Activated T-helper 17 cell treated with anti-CD3 and anti-CD28 coated beads, Interleukin-2, amount 50 U/mL, for 72 hours (primary cell): Measurements from ENCODE around the gene IQCH. TPM values are rescaled to one million over a fixed set of nuclear protein-coding genes. Genes with fewer than 3 reads are reported as not detected.
"Not testable (repeated sequence)": the region's sequence is repeated elsewhere in the genome, so short reads cannot be mapped to it uniquely, and the experiment has no call there.

Source experiments
- ATAC-seq: fragments of 150-1000 bp; cut with Tn5 transposase; replicated peaks from 2 replicates; pipeline ENCODE4 v1.10.0; 2021; ENCODE audit warnings: mild to moderate bottlenecking, moderate library complexity
- H3K27ac Mint-ChIP-seq: one replicate; pipeline ENCODE4 v1.8.0; 2022; ENCODE audit warnings: mixed read lengths
- H3K27me3 Mint-ChIP-seq: one replicate; pipeline ENCODE4 v1.8.0; 2022; ENCODE audit warnings: mixed read lengths
- H3K36me3 Mint-ChIP-seq: one replicate; pipeline ENCODE4 v1.8.0; 2022; ENCODE audit warnings: low read depth, mild to moderate bottlenecking, mixed read lengths
- H3K4me1 Mint-ChIP-seq: one replicate; pipeline ENCODE4 v1.8.0; 2022; ENCODE audit warnings: mixed read lengths
- H3K4me3 Mint-ChIP-seq: one replicate; pipeline ENCODE4 v1.8.0; 2022; ENCODE audit warnings: mild to moderate bottlenecking, mixed read lengths
- H3K9me3 Mint-ChIP-seq: one replicate; pipeline ENCODE4 v1.8.0; 2022; ENCODE audit warnings: mixed read lengths
- total RNA-seq, 2 donors: library from RNA; stranded (reverse); gene quantifications; one replicate each; pipeline ENCODE4 v1.2.3, GENCODE V29; 2022

IQCH gene
- total RNA-seq, 2 donors from 2014 or later = 0.77 to 0.89 TPM

DNA sequence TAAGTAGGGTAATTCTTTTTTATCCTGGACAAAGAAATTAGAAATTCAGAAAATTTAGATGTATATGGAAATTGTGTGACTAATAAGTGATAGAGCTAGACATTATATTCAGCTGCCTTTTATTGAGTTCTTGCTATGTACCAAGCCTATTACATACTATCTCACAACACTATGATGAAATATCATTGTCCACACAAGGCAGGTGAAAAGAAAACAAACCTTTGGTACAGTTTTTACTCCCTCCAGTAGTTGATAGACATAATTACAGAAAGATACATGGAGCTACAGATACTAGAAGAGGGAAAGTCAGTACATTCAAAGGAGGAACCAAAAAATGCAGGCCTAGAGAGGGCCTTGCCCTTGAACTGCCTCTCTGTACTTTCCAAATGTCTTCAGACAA, 4.8 kb downstream of the IQCH start:
- H3K9me3 Mint-ChIP-seq = no peaks in the 10 kb centered on the region
- H3K27ac Mint-ChIP-seq = no peak overlapping the region
- H3K27me3 Mint-ChIP-seq = no peaks in the 10 kb centered on the region
- no peak for ATAC-seq
- no peak overlapping the region for H3K4me3 Mint-ChIP-seq
- H3K36me3 Mint-ChIP-seq = peaks cover 5% of the 10 kb centered on the region
- H3K4me1 Mint-ChIP-seq = peaks cover 4% of the 10 kb centered on the region

DNA sequence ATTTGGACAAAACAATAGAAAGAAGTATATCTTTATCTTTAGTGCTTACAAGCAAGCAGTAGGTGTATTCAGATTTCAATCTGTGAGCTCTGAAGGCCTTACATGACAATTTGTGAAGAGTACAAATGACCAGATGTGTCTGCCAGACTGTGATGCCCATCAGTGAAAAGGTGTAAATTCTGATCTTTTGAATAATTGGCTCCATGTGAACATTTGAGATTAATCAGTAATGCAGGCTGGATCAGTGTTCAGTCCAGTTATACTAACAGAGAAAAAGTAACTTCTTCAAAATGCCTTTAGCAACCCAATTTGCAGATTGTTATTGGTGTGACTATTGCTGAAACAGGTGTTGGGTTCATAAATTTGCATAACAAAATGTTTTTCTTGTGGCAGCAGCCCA, 5.2 kb downstream of the IQCH start:
- Mint-ChIP-seq H3K4me3 (no peak overlapping the region), H3K9me3 (no peaks in the 10 kb centered on the region), H3K27me3 (no peaks in the 10 kb centered on the region), H3K4me1 (peaks cover 4% of the 10 kb centered on the region), H3K36me3 (peaks cover 2% of the 10 kb centered on the region), H3K27ac (no peak overlapping the region)
- ATAC-seq = no peak

DNA sequence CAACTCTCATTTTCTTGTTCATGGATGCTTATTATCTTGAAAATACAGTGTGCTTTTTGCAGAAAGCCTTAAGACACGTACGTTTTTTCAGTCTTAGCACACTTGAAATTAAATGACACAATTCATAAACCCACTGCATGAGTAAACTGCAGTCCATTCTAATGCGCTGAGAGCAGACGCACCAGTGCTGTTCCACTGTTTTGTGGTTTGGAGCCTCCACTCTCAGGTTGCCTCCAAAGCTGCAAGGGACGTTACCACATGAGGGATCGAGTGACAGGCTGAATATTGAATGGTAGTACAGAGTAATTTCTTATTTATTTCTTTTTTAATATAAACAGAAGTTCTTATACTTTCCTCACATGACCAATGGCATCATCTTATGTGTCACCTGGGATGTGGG, 12.3 kb downstream of the IQCH start:
- H3K4me1 Mint-ChIP-seq = no peaks in the 10 kb centered on the region
- no peak for ATAC-seq
- H3K36me3 Mint-ChIP-seq = no peaks in the 10 kb centered on the region
- H3K27ac Mint-ChIP-seq = no peak overlapping the region
- H3K9me3 Mint-ChIP-seq = no peaks in the 10 kb centered on the region
- H3K4me3 Mint-ChIP-seq = no peak overlapping the region
- H3K27me3 Mint-ChIP-seq = no peaks in the 10 kb centered on the region

DNA sequence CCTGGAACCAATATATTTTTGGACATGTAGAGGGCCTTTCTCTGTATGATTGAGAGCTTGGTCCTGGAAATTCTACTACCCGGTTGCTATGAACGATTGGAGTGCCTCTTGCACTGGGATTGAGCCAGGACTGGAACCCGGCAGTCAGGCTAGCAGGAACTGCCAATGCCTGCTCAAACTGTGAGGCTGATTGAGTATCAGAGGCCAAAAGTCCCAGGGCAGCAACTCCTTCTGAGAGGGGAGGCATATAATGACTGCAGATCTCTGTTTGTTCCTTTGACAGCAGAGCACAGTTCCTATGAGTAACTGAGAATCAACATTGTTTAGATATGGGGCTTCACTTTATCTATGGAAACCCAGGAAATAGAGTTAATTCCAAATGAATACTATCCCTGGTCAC, 12.9 kb downstream of the IQCH start:
- no peak for ATAC-seq
- Mint-ChIP-seq H3K36me3 (no peaks in the 10 kb centered on the region), H3K4me1 (no peaks in the 10 kb centered on the region), H3K27ac (no peak overlapping the region), H3K9me3 (no peaks in the 10 kb centered on the region), H3K4me3 (no peak overlapping the region), H3K27me3 (no peaks in the 10 kb centered on the region)

DNA sequence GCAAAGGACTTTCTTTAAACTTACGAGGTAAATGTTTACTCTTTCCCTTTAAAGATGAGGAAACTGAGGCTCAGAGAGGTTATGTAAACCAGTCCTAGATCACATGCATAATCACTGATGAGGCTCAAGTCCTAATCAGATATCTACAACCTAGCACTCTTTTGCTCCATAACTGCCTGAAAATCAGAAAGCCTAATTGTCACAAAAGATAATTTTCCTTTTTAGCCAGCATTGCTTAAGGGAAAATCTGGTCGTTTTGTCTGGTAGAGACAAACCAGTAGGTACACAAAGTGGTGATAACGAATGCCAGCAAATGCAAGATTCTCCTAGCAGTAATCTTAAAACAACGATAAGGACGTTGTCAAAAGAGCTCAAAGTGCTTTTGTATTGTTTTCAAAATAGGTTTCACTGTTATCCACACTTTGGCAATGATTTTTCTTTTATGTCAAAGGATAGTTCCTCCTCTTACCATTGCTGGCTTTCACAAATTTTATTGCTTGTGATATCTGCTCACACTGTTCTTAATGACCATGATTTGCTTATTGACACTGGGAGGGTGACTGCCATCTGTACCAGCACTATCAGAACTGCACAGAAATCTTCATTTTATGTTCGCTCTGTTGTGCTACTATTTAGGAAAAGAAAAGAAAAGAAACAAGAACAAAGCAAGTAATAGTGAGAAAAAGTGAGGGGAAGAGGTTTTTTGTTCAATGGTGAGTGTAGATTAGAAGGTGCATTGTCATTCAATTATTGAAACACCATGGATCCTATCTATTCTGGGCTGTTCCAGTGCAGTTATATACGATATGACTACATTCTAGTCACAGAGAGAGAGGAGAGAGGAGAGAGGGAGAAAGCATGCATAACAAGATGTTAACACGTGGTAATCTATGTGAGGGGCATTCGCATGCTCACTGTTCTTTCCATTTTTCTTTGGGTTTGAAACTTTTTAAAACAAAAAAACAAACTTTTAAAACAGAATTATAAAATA, 13.7 kb downstream of the IQCH start:
- no peaks in the 10 kb centered on the region for H3K9me3 Mint-ChIP-seq
- ATAC-seq = no peak

DNA sequence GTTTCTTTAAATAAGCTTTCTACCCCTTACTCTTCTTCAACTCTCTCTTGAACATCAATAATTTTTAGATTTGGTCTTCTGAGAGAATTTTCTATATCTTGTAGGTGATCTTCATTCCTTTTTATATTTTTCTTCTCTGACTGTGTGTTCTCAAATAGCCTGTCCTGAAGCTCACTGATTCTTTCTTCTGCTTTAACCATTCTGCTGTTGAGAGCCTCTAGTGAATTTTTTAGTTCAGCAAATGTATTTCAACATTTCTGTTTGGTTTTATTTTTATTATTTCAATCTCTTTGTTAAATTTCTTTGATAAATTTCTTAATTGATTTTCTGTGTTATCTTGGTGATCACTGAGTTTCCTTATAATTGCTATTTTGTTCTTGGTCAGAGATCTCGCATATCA, 19.6 kb downstream of the IQCH start:
- H3K36me3 Mint-ChIP-seq = no peaks in the 10 kb centered on the region
- no peak overlapping the region for H3K4me3 Mint-ChIP-seq
- no peak overlapping the region for H3K27ac Mint-ChIP-seq
- no peak for ATAC-seq
- H3K4me1 Mint-ChIP-seq = no peaks in the 10 kb centered on the region
- H3K27me3 Mint-ChIP-seq = peaks cover 4% of the 10 kb centered on the region
- H3K9me3 Mint-ChIP-seq = peaks cover 11% of the 10 kb centered on the region

More for the DNA sequence above, 13.7 kb downstream of the IQCH start:
- Mint-ChIP-seq H3K4me3 (no peak overlapping the region), H3K4me1 (no peaks in the 10 kb centered on the region), H3K27me3 (no peaks in the 10 kb centered on the region), H3K27ac (no peak overlapping the region), H3K36me3 (no peaks in the 10 kb centered on the region)

DNA sequence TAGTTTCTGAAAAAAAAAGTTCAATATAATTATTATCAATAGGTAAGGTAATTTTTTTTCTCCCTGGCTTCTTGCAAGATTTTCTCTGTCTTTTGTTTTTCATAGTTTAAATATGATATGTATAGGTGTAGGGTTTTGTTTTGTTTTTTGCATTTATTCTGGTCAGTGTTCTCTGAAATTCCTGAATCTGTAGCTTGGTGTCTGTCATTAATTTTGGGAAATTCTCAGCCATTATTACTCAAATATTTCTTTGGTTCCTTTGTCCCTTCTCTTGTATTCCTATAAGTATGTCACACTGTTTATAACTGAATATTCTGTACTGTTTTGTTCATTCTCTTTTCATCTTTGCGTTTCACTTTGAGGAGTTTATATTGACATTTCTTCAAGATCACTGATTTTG, 22.1 kb downstream of the IQCH start:
- no peak overlapping the region for H3K27ac Mint-ChIP-seq
- no peak overlapping the region for H3K4me3 Mint-ChIP-seq
- no peak for ATAC-seq

DNA sequence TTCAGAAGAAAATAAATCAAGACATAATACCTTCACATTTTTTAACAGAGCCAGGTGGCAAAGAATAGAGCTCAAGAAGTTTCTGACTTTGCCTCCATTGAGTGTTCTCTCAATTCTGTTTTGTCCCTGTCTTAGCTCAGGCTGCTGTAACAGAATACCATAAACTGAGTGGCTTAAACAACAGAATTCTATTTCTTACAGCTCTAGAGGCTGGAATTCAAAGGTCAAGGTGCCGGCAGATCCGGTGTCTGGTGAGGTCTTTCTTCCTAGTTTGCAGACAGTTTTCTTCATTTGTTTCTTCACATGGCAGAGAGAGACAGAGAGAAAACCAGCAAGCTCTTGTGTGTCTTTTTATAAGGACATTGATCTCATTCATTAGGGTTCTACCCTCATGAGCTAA, 25.6 kb downstream of the IQCH start:
- Mint-ChIP-seq H3K27ac (no peak overlapping the region), H3K27me3 (no peaks in the 10 kb centered on the region), H3K4me1 (no peaks in the 10 kb centered on the region), H3K9me3 (no peaks in the 10 kb centered on the region), H3K36me3 (no peaks in the 10 kb centered on the region), H3K4me3 (no peak overlapping the region)
- ATAC-seq = no peak

More for the DNA sequence above, 22.1 kb downstream of the IQCH start:
- peaks cover 4% of the 10 kb centered on the region for H3K27me3 Mint-ChIP-seq
- no peaks in the 10 kb centered on the region for H3K4me1 Mint-ChIP-seq
- peaks cover 11% of the 10 kb centered on the region for H3K9me3 Mint-ChIP-seq
- no peaks in the 10 kb centered on the region for H3K36me3 Mint-ChIP-seq

DNA sequence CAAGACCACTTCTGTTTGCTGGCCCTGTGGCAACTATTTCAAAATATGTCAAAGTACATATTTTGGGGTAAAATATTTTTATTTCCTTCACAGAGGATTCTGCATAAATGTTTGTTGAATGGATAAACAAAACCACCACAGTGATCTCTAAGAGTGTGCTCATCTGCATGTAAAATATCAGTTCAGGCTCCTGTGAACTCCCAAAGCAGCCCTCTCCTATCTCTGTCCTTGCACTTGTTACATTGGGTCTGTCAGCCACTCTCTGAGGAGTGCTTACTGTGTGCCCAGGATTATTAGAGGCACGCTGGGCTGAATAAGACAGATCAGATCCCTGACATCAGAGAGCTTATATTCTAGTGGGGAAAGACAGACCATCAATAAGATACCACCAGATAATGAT, 27.1 kb downstream of the IQCH start:
- Mint-ChIP-seq H3K27me3 (no peaks in the 10 kb centered on the region), H3K4me1 (no peaks in the 10 kb centered on the region), H3K27ac (no peak overlapping the region), H3K4me3 (no peak overlapping the region), H3K36me3 (no peaks in the 10 kb centered on the region), H3K9me3 (no peaks in the 10 kb centered on the region)
- ATAC-seq = no peak

DNA sequence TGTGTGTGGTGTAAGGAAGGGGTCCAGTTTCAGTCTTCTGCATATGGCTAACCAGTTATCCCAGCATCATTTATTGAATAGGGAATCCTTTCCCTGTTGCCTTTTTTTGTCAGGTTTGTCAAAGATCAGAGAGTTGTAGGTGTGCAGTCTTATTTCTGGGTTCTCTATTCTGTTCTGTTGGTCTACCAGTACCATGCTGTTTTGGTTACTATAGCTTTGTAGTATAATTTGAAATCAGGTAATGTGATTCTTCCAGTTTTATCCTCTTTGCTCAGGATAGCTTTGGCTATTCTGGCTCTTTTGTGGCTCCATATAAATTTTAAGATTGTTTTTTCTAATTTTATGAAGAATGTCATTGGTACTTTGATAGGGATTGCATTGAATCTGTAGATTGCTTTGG, 31.0 kb downstream of the IQCH start:
- H3K4me1 Mint-ChIP-seq, H3K27me3 Mint-ChIP-seq, H3K9me3 Mint-ChIP-seq, H3K36me3 Mint-ChIP-seq, ATAC-seq, H3K4me3 Mint-ChIP-seq, H3K27ac Mint-ChIP-seq: not testable (repeated sequence)

DNA sequence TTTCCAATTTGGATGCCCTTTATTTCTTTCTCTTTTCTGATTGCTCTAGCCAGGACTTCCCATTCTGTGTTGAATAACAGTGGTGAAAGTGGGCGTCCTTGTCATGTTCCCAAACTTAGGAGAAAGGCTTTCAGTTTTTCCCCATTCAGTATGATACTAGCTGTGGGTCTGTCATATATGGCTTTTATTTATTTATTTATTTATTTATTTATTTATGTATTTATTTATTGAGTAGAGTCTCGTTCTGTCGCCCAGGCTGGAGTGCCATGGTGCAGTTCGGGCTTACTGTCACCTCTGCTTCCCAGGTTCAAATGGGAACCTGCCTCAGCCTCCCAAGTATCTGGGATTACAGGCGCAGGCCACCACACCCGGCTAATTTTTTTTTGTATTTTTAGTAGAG, 31.8 kb downstream of the IQCH start:
- not testable (repeated sequence) for H3K36me3 Mint-ChIP-seq, H3K4me3 Mint-ChIP-seq, H3K4me1 Mint-ChIP-seq, ATAC-seq, H3K27me3 Mint-ChIP-seq, H3K27ac Mint-ChIP-seq, H3K9me3 Mint-ChIP-seq

DNA sequence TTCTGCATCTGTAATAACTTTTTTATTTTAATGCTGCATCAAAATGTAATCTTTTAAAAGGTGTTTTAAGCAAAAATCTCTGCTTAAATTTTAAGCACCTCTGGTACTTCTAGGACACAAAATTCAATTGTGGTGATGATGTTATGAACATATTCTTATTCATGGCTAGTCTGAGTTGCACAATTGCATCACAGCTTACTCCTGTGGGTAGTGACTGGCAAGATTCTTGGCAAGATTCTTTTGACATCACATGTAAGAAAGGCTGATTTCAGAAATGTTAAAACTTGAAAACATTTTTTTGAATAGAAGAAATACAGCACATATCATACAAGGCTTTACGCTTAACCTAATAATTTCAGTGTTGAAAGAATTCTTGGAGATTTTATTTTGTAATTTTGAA, 35.7 kb downstream of the IQCH start:
- H3K27ac Mint-ChIP-seq = no peak overlapping the region
- H3K4me3 Mint-ChIP-seq = no peak overlapping the region
- ATAC-seq = no peak
- no peaks in the 10 kb centered on the region for H3K36me3 Mint-ChIP-seq
- H3K27me3 Mint-ChIP-seq = no peaks in the 10 kb centered on the region
- H3K4me1 Mint-ChIP-seq = no peaks in the 10 kb centered on the region
- H3K9me3 Mint-ChIP-seq = no peaks in the 10 kb centered on the region

DNA sequence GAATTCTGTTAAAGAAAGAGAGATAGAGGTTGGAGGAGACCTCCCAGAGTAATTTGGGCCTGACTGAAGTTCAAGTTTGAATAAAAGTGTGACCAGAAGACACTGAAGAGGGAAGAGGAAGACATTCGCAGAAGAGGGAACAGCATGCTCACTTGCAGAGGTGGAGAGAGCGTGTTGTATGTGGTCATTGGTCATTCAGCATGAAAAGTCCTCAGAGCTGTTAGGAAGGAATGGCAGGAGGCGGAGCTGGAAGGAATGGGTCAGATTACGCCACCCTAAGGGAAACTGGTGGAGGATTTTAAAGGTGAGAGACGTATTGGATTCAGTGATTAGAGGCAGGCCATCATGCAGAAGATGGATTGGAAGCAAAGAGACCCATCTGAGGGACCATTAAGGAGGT, 41.6 kb downstream of the IQCH start:
- Mint-ChIP-seq H3K9me3 (no peaks in the 10 kb centered on the region), H3K36me3 (no peaks in the 10 kb centered on the region), H3K4me3 (no peak overlapping the region), H3K4me1 (peaks cover 4% of the 10 kb centered on the region), H3K27me3 (peaks cover 4% of the 10 kb centered on the region), H3K27ac (no peak overlapping the region)
- no peak for ATAC-seq

DNA sequence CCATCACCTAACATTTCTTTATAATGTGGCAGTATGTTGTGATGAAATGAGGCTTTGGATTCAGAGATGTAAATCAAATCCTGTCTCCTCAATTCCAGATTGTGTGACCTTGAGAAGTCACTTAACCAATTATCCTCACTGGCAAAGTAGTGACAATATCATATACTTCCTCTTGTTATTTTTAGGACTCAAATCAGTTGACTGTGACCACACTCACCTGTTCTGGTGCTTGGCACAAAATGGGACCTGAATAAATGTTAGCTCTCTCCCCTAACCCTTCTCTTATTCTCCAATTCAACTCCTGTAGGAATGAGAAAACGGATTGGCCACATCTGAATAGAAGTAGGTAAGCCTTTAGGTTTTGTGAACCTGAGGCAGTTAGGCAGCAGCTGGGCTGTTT, 42.1 kb downstream of the IQCH start:
- no peak for ATAC-seq
- H3K9me3 Mint-ChIP-seq = no peaks in the 10 kb centered on the region
- peaks cover 4% of the 10 kb centered on the region for H3K4me1 Mint-ChIP-seq
- no peak overlapping the region for H3K4me3 Mint-ChIP-seq
- H3K36me3 Mint-ChIP-seq = no peaks in the 10 kb centered on the region
- no peak overlapping the region for H3K27ac Mint-ChIP-seq
- peaks cover 4% of the 10 kb centered on the region for H3K27me3 Mint-ChIP-seq

DNA sequence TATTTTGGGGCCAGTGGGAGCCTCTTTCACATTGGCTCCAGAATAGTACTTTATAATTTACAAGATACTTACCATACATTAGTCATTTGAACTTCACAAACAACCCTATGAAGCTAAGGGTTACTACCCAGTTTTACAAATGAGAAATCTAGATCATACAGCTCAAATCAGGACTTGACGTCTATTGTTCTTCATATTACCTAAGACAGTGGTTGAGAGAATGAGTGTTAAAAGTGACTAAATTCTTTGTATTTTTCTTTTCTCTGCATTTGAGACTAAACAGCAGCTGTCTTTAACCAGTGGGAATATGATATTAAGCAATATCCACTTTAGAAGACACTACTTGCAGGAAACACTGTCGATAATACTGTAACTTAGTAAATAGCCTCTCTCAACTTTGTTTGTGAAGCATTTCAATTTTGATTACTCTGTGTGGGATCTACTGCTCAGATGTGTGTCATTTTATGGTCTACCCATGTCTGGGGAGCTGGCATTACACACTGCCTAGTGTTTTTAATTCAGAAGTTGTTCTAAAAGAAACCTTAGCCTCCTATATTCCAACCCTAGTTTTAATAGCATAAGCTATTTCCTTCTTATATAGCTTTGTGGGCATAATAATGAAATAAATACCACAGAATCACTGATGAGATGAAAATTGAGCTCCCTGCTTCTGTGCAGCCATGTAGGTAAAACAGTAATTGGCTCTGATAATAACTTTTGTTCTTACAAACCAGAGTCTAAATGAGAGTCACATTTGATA, 45.9 kb downstream of the IQCH start:
- no peaks in the 10 kb centered on the region for H3K36me3 Mint-ChIP-seq
- H3K27me3 Mint-ChIP-seq = peaks cover 4% of the 10 kb centered on the region
- no peak overlapping the region for H3K4me3 Mint-ChIP-seq
- peak overlapping the region; percentile 66 for H3K27ac Mint-ChIP-seq
- peak; percentile 96 for ATAC-seq
- no peaks in the 10 kb centered on the region for H3K9me3 Mint-ChIP-seq
- peaks cover 4% of the 10 kb centered on the region for H3K4me1 Mint-ChIP-seq
